DOHH2 (cell line): ENCODE data around the gene SLC22A13.

Source experiments
- H3F3A ChIP-seq: fragments of 200-600 bp; sonication (generic), shearing (Covaris generic); 2 replicates; pipeline ENCODE4 v1.6.0; 2016; ENCODE audit warnings: antibody characterized with exemption, mild to moderate bottlenecking; ENCODE audit not compliant: control insufficient read depth, insufficient read depth
- H3K27ac ChIP-seq: fragments of 200-600 bp; sonication (generic); 2 replicates; pipeline ENCODE4 v1.5.1; 2014; ENCODE audit warnings: low read depth, mild to moderate bottlenecking, low read length, moderate library complexity
- H3K27me3 ChIP-seq: fragments of 200-600 bp; sonication (generic); 2 replicates; pipeline ENCODE4 v1.6.1; 2014; ENCODE audit warnings: mild to moderate bottlenecking, low read length, mixed read lengths; ENCODE audit not compliant: control insufficient read depth
- H3K36me3 ChIP-seq: fragments of 200-600 bp; sonication (generic); 2 replicates; pipeline ENCODE4 v1.6.1; 2014; ENCODE audit warnings: mild to moderate bottlenecking, low read length, moderate library complexity, mixed read lengths; ENCODE audit not compliant: control insufficient read depth
- H3K4me1 ChIP-seq: fragments of 200-600 bp; sonication (generic); 2 replicates; pipeline ENCODE4 v1.6.1; 2014; ENCODE audit warnings: mild to moderate bottlenecking, low read length, mixed read lengths; ENCODE audit not compliant: control insufficient read depth
- H3K4me2 ChIP-seq: fragments of 200-600 bp; sonication (generic); 2 replicates; pipeline ENCODE4 v1.6.0; 2014; ENCODE audit warnings: mild to moderate bottlenecking, low read length, moderate library complexity
- H3K4me3 ChIP-seq: fragments of 200-600 bp; sonication (generic); 2 replicates; pipeline ENCODE4 v1.5.1; 2014; ENCODE audit warnings: mild to moderate bottlenecking, low read length, mixed read lengths
- H3K79me2 ChIP-seq: fragments of 200-600 bp; sonication (generic); 2 replicates; pipeline ENCODE4 v1.6.1; 2014; ENCODE audit warnings: mild to moderate bottlenecking, low read length, mixed read lengths; ENCODE audit not compliant: control insufficient read depth
- H3K9me2 ChIP-seq: fragments of 200-600 bp; sonication (generic); replicated peaks from 2 replicates; pipeline ENCODE4 v1.6.1; 2014; ENCODE audit warnings: mild to moderate bottlenecking, low read length, mixed read lengths; ENCODE audit not compliant: control insufficient read depth
- H3K9me3 ChIP-seq: fragments of 200-600 bp; sonication (generic); 2 replicates; pipeline ENCODE4 v1.6.1; 2014; ENCODE audit warnings: antibody characterized with exemption, low read length, mixed read lengths; ENCODE audit not compliant: control insufficient read depth, insufficient read depth
- H4K20me1 ChIP-seq: fragments of 200-600 bp; sonication (generic); 2 replicates; pipeline ENCODE4 v1.6.0; 2014; ENCODE audit warnings: low read depth, mild to moderate bottlenecking, antibody characterized with exemption, low read length, moderate library complexity; ENCODE audit not compliant: control insufficient read depth, insufficient read depth
- EZH2phosphoT487 ChIP-seq: fragments of 200-600 bp; sonication (generic); IDR thresholded peaks from 2 replicates; pipeline ENCODE4 v1.6.1; 2017; ENCODE audit warnings: borderline replicate concordance, mild to moderate bottlenecking, antibody characterized with exemption, low read length, moderate library complexity, mixed read lengths
- TF ChIP-seq, protein P1 (sequence below): fragments of 200-600 bp; sonication (generic); IDR thresholded peaks from one replicate; pipeline ENCODE4 v1.5.1; 2014; ENCODE audit warnings: antibody characterized with exemption, mild to moderate bottlenecking, low read depth, low read length; ENCODE audit not compliant: poor library complexity, severe bottlenecking

SLC22A13 gene

GRCh38 chr3:38323060-38323459, 57.4 kb downstream of the SLC22A13 start:
- Histone ChIP-seq H3K79me2 (no peaks in the 10 kb centered on the region), H3K4me1 (no peaks in the 10 kb centered on the region), H3K36me3 (no peaks in the 10 kb centered on the region), H3F3A (no peaks in the 10 kb centered on the region), H3K9me3 (no peaks in the 10 kb centered on the region), H3K4me3 (no peak overlapping the region), H3K27ac (no peak overlapping the region), H3K27me3 (0 out of 2 replicates have a peak, but pooled peaks cover 2% of the 10 kb centered on the region), H4K20me1 (no peaks in the 10 kb centered on the region), H3K9me2 (no peaks in the 10 kb centered on the region), H3K4me2 (no peak overlapping the region)
- no peak for TF ChIP-seq EZH2phosphoT487
- TF ChIP-seq, protein P1, sequence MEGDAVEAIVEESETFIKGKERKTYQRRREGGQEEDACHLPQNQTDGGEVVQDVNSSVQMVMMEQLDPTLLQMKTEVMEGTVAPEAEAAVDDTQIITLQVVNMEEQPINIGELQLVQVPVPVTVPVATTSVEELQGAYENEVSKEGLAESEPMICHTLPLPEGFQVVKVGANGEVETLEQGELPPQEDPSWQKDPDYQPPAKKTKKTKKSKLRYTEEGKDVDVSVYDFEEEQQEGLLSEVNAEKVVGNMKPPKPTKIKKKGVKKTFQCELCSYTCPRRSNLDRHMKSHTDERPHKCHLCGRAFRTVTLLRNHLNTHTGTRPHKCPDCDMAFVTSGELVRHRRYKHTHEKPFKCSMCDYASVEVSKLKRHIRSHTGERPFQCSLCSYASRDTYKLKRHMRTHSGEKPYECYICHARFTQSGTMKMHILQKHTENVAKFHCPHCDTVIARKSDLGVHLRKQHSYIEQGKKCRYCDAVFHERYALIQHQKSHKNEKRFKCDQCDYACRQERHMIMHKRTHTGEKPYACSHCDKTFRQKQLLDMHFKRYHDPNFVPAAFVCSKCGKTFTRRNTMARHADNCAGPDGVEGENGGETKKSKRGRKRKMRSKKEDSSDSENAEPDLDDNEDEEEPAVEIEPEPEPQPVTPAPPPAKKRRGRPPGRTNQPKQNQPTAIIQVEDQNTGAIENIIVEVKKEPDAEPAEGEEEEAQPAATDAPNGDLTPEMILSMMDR: no peak

GRCh38 chr3:38325256-38325655, 59.6 kb downstream of the SLC22A13 start:
- Histone ChIP-seq H3K4me1 (no peaks in the 10 kb centered on the region), H3K27me3 (0 out of 2 replicates have a peak, but pooled peaks cover 2% of the 10 kb centered on the region), H3K79me2 (no peaks in the 10 kb centered on the region), H3K9me2 (no peaks in the 10 kb centered on the region), H3K9me3 (no peaks in the 10 kb centered on the region), H4K20me1 (no peaks in the 10 kb centered on the region), H3K4me2 (no peak overlapping the region), H3F3A (no peaks in the 10 kb centered on the region), H3K4me3 (no peak overlapping the region), H3K36me3 (no peaks in the 10 kb centered on the region), H3K27ac (no peak overlapping the region)
- TF ChIP-seq, protein P1: no peak
- no peak for TF ChIP-seq EZH2phosphoT487

GRCh38 chr3:38327335-38328009, 61.9 kb downstream of the SLC22A13 start:
- H3K36me3 ChIP-seq: no peaks in the 10 kb centered on the region
- no peaks in the 10 kb centered on the region for H3K9me3 ChIP-seq
- H3K27me3 ChIP-seq: 0 out of 2 replicates have a peak, but pooled peaks cover 2% of the 10 kb centered on the region
- H4K20me1 ChIP-seq: no peaks in the 10 kb centered on the region
- H3K4me1 ChIP-seq: no peaks in the 10 kb centered on the region
- H3K9me2 ChIP-seq: no peaks in the 10 kb centered on the region
- H3K4me2 ChIP-seq: no peak overlapping the region
- H3K27ac ChIP-seq: no peak overlapping the region
- no peak overlapping the region for H3K4me3 ChIP-seq
- TF ChIP-seq EZH2phosphoT487: no peak
- TF ChIP-seq, protein P1: no peak
- no peaks in the 10 kb centered on the region for H3K79me2 ChIP-seq
- no peaks in the 10 kb centered on the region for H3F3A ChIP-seq
